Esophagus muscularis mucosa (tissue), 4 donors: ENCODE measurements around the gene GPT2. TPM values are rescaled to one million over a fixed set of nuclear protein-coding genes. Genes with fewer than 3 reads are reported as not detected.

Source experiments
- DNase-seq: peaks from one replicate; pipeline ENCODE4 v3.0.0-alpha.2; 2017; ENCODE audit errors: extremely low spot score
- H3K27ac ChIP-seq, 4 donors: fragments of 200-600 bp; sonication (generic); replicated peaks in 1 of 4; 1 replicate in 3 of 4; 2 replicates in 1 of 4; pipeline ENCODE4 v1.5.1; 2016 to 2019; ENCODE audit warnings: mild to moderate bottlenecking in 1 of 4
- H3K27me3 ChIP-seq, 4 donors: fragments of 200-600 bp; sonication (generic); one replicate each; pipeline versions ENCODE4 v1.5.1 to v1.6.0; 2016 to 2019
- H3K36me3 ChIP-seq, 4 donors: fragments of 200-600 bp; sonication (generic); one replicate each; pipeline ENCODE4 v1.5.1; 2016 to 2019
- H3K4me1 ChIP-seq, 4 donors: fragments of 200-600 bp; sonication (generic); one replicate each; pipeline ENCODE4 v1.5.1; 2016 to 2019
- H3K4me3 ChIP-seq, 4 donors: fragments of 200-600 bp; sonication (generic); 1 replicate in 2 of 4; 2 replicates in 2 of 4; pipeline ENCODE4 v1.5.1; 2016 to 2019; ENCODE audit warnings: mild to moderate bottlenecking in 4 of 4, moderate library complexity in 1 of 4
- H3K9me3 ChIP-seq, 4 donors: fragments of 200-600 bp; sonication (generic); 1 replicate in 3 of 4; 2 replicates in 1 of 4; pipeline ENCODE4 v1.5.1; 2016 to 2019
- EP300 ChIP-seq: sonication (generic); formaldehyde crosslinking; IDR thresholded peaks from one replicate; pipeline ENCODE4 v1.6.1; 2017; ENCODE audit warnings: antibody characterized with exemption
- POLR2A ChIP-seq: fragments of 450-650 bp; IDR thresholded peaks from one replicate; pipeline ENCODE4 v1.6.1; 2017; ENCODE audit warnings: antibody characterized with exemption, moderate library complexity, mild to moderate bottlenecking, low read depth
- POLR2AphosphoS5 ChIP-seq, 2 donors: sonication (generic); formaldehyde crosslinking; IDR thresholded peaks; one replicate each; pipeline ENCODE4 v1.6.1; 2017; ENCODE audit warnings: antibody characterized with exemption in 2 of 2
- WGBS: methylation state at CpG from one replicate; pipeline ENCODE4 v1.1.5; 2018; 5-methylcytosine and 5-hydroxymethylcytosine counted together
- intact Hi-C: fragments of 100-400 bp; cut with DNase I; formaldehyde crosslinking; loops from one replicate; pipeline ENCODE4 v1.15.1; 2023
- total RNA-seq, 4 donors: library from RNA; depleted of rRNA; stranded (reverse); fragments of >200 nt; gene quantifications; one replicate each; pipeline versions ENCODE4 v1.1.0 to v1.2.1, GENCODE V29; 2016
- TF ChIP-seq, protein P1 (sequence below), 3 experiments: fragments of 200-600 bp in 2 of 3; fragments of 450-650 bp in 1 of 3; sonication (generic) in 2 of 3; IDR thresholded peaks; one replicate each; pipeline ENCODE4 v1.5.1; 2017 to 2019; ENCODE audit warnings: antibody characterized with exemption in 3 of 3, mild to moderate bottlenecking in 2 of 3, moderate library complexity in 1 of 3

GPT2 gene
- total RNA-seq, 4 donors from 2014 or later = 2.5 to 5.7 (median 3.6) TPM

DNA sequence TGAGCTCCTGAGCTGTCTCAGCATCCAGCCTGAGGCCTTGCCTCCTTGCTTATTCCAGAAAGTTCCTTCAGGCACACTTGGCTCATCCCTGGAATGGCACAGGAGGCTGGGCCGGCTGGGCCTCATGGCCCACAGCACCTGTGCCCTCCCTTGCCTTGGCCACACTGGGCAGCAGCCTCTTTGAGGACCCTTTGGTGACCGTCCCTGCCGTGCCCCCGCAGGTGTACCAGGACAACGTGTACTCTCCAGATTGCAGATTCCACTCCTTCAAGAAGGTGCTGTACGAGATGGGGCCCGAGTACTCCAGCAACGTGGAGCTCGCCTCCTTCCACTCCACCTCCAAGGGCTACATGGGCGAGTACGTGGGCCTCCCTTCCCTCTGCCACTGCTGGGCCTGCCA lies 34.2 kb downstream of the GPT2 start:
- Histone ChIP-seq H3K4me3 (no peak overlapping the region), H3K36me3 (peaks cover 0 to 49% (median 24%) of the 10 kb centered on the region in 4 donors), H3K27ac (no peak overlapping the region), H3K4me1 (no peaks in the 10 kb centered on the region), H3K27me3 (no peaks in the 10 kb centered on the region), H3K9me3 (no peaks in the 10 kb centered on the region)
- intact Hi-C loops = no loop called here
- TF ChIP-seq EP300 (no peak), POLR2AphosphoS5 (IDR thresholded peaks at IDR 0.05) (no peak), POLR2A (no peak)
- TF ChIP-seq, protein P1, sequence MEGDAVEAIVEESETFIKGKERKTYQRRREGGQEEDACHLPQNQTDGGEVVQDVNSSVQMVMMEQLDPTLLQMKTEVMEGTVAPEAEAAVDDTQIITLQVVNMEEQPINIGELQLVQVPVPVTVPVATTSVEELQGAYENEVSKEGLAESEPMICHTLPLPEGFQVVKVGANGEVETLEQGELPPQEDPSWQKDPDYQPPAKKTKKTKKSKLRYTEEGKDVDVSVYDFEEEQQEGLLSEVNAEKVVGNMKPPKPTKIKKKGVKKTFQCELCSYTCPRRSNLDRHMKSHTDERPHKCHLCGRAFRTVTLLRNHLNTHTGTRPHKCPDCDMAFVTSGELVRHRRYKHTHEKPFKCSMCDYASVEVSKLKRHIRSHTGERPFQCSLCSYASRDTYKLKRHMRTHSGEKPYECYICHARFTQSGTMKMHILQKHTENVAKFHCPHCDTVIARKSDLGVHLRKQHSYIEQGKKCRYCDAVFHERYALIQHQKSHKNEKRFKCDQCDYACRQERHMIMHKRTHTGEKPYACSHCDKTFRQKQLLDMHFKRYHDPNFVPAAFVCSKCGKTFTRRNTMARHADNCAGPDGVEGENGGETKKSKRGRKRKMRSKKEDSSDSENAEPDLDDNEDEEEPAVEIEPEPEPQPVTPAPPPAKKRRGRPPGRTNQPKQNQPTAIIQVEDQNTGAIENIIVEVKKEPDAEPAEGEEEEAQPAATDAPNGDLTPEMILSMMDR (IDR thresholded peaks at IDR 0.05) = no peak
- 77% methylated on average over 5 of the region's 11 CpGs for WGBS
- no peak for DNase-seq

DNA sequence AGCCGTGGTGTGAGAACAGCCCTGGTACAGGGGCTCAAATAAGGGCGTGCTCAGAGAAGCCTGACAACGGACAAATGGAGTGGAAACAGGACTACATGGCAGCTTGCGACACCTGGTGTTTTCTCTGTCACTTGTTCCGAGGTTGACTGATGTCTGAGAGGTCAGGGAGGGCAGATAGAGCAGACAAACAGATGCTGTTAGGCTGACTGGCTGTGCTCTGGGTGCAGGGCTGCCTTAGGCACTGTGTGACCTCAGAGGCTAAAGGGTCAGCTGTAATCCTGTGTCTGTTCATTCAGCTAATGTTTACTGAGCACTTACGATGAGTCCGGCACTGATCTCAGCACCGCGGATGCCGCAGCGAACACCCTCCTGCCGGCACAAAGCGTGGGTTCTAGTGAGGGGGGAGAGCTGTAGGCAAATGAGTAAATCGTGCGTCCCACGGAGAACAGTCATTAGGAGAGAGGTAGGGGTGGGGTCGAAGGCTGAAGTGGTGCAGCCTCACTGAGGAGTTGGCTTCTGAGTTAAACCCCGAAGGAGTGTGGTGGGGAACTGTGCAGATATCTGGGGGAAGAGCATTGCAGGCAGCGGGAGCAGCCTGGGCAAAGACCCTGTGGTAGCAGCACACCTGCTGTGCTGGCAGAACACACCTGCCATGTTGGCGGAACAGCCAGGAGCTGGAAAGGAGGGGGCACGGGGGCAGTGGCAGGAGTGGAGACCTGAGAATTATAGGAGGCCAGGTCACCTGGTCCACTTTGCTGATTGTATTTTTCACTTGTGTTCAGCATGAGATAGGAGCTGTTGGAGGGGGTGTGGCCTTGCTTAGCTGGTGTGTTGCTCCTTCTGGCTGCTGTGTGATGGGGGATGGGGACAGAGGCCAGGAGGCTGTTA lies 35.0 kb downstream of the GPT2 start:
- Histone ChIP-seq H3K27ac (no peak overlapping the region), H3K36me3 (peaks cover 6 to 56% (median 28%) of the 10 kb centered on the region in 4 donors), H3K4me3 (no peak overlapping the region), H3K4me1 (peaks cover 0 to 5% (median 0%) of the 10 kb centered on the region in 4 donors), H3K27me3 (no peaks in the 10 kb centered on the region), H3K9me3 (no peaks in the 10 kb centered on the region)
- DNase-seq = no peak
- 71% methylated on average over 16 of the region's 21 CpGs for WGBS
- no peak for TF ChIP-seq EP300
- no peak for TF ChIP-seq POLR2A
- TF ChIP-seq, protein P1 (IDR thresholded peaks at IDR 0.05) = no peak
- TF ChIP-seq POLR2AphosphoS5 (IDR thresholded peaks at IDR 0.05) = no peak
- intact Hi-C loops = no loop called here

DNA sequence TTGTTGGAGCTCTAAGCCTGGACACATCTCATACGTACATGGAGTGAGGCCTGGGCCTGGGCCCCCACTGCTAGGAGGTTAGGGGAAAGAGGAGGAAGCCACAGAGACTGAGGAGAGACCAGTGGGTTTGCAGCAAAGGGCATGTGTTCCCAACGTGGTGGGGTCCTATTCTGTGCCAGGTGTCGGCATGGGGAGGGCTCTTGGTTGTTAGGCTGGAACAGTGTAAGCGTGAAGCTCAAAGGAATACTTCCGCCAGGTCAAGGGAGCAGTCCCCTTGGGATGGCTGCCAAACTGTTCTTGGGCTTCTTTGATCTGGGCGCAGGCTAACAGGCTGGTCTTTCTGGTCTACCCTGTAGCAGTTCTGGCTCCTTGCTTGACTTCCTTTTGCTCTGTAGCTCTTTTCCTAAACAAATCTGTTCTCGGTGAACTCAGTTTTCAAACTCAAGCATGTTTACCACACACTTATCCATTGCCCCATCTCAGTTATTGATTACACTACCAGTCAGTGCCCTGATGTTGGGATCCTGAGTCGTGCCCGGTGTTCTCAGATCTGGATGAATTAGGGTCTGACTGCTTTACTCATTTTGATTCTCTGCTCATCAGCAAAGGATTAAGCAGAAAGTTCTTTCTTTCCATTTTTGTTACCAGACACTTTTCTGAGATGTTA lies 36.4 kb downstream of the GPT2 start:
- Histone ChIP-seq H3K27ac (no peak overlapping the region), H3K9me3 (no peaks in the 10 kb centered on the region), H3K36me3 (peaks cover 6 to 59% (median 35%) of the 10 kb centered on the region in 4 donors), H3K27me3 (no peaks in the 10 kb centered on the region), H3K4me1 (peaks cover 0 to 5% (median 0%) of the 10 kb centered on the region in 4 donors), H3K4me3 (no peak overlapping the region)
- intact Hi-C loops = no loop called here
- TF ChIP-seq POLR2AphosphoS5 (IDR thresholded peaks at IDR 0.05) (no peak), POLR2A (no peak), EP300 (no peak)
- TF ChIP-seq, protein P1 (IDR thresholded peaks at IDR 0.05) = no peak
- 78% methylated on average over 9 of the region's 9 CpGs for WGBS
- DNase-seq = no peak

DNA sequence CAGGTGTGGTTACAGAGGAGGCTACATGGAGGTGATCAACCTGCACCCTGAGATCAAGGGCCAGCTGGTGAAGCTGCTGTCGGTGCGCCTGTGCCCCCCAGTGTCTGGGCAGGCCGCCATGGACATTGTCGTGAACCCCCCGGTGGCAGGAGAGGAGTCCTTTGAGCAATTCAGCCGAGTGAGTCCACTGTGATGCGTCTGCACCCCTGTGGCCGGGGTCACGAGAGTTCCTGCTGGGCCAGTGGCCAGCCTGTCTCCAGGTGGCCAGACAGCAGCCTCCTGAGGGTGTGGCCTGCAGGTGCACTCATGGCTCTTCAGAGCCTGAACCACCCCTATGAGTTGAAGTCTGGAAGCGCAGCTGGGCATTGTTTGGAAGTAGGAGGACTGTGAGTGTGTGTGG lies 38.1 kb downstream of the GPT2 start:
- TF ChIP-seq POLR2AphosphoS5 (IDR thresholded peaks at IDR 0.05) = no peak
- no peak for TF ChIP-seq EP300
- TF ChIP-seq POLR2A = no peak
- TF ChIP-seq, protein P1 (IDR thresholded peaks at IDR 0.05) = no peak
- 98% methylated on average over 6 of the region's 10 CpGs for WGBS
- no peaks in the 10 kb centered on the region for H3K27me3 ChIP-seq
- H3K4me1 ChIP-seq = peaks cover 0 to 5% (median 0%) of the 10 kb centered on the region in 4 donors
- H3K9me3 ChIP-seq = no peaks in the 10 kb centered on the region
- no peak for DNase-seq
- H3K36me3 ChIP-seq = peaks cover 6 to 61% (median 39%) of the 10 kb centered on the region in 4 donors
- no peak overlapping the region for H3K4me3 ChIP-seq
- intact Hi-C loops = no loop called here
- no peak overlapping the region for H3K27ac ChIP-seq
